ENCODE measurements around the gene CFD.
"Not testable (repeated sequence)": the region's sequence is repeated elsewhere in the genome, so short reads cannot be mapped to it uniquely, and the experiment has no call there.

Gene CFD

GRCh38 chr19:825897-826644 lies 33.4 kb upstream of the CFD start:
- DNase-seq (ENCODE audit: low read depth in 2 of 2, low spot score in 1 of 2) = no peak

- DNase-seq (ENCODE audit: low read depth in 2 of 2, low spot score in 1 of 2) = no peak
Measured at GRCh38 chr19:827314-827709, 32.2 kb upstream of the CFD start.

GRCh38 chr19:827710-828321 lies 31.6 kb upstream of the CFD start, which contains the start of gene AZU1:
TSS of gene AZU1 (plus strand) at chr19:827837. CDS start at chr19:827847, 10 bp downstream.
- no peak for DNase-seq (ENCODE audit: low read depth in 2 of 2, low spot score in 1 of 2)

- no peak for DNase-seq (ENCODE audit: low read depth in 2 of 2, low spot score in 1 of 2)
Measured at GRCh38 chr19:829129-829758, 30.2 kb upstream of the CFD start.

- no peak for DNase-seq (ENCODE audit: low read depth in 2 of 2, low spot score in 1 of 2)
Measured at GRCh38 chr19:831407-832369, 27.8 kb upstream of the CFD start.

- no peak for DNase-seq (ENCODE audit: low read depth in 2 of 2, low spot score in 1 of 2)
Measured at GRCh38 chr19:834216-834615, 25.2 kb upstream of the CFD start.

- no peak for DNase-seq (ENCODE audit: low read depth in 2 of 2, low spot score in 1 of 2)
Measured at GRCh38 chr19:835210-835810, 24.2 kb upstream of the CFD start.

- no peak for DNase-seq (ENCODE audit: low read depth in 2 of 2, low spot score in 1 of 2)
Measured at GRCh38 chr19:840519-841206, 18.8 kb upstream of the CFD start, which contains the start of gene PRTN3. TSS of gene PRTN3 (plus strand) at chr19:840999. CDS start at chr19:841009, 10 bp downstream.

GRCh38 chr19:842802-843179 lies 16.7 kb upstream of the CFD start:
- not testable (repeated sequence) for DNase-seq (ENCODE audit: low read depth in 2 of 2, low spot score in 1 of 2)

- no peak for DNase-seq (ENCODE audit: low read depth in 2 of 2, low spot score in 1 of 2)
Measured at GRCh38 chr19:843180-843835, 16.2 kb upstream of the CFD start.

- no peak for DNase-seq (ENCODE audit: low read depth in 2 of 2, low spot score in 1 of 2)
Measured at GRCh38 chr19:843836-844545, 15.5 kb upstream of the CFD start.

- no peak for DNase-seq (ENCODE audit: low read depth in 2 of 2, low spot score in 1 of 2)
Measured at GRCh38 chr19:844546-844971, 14.9 kb upstream of the CFD start.

GRCh38 chr19:845707-846521 lies 13.6 kb upstream of the CFD start:
- DNase-seq (ENCODE audit: low read depth in 2 of 2, low spot score in 1 of 2) = no peak

GRCh38 chr19:848386-848921 lies 11.0 kb upstream of the CFD start:
- no peak for DNase-seq (ENCODE audit: low read depth in 2 of 2, low spot score in 1 of 2)

- DNase-seq (ENCODE audit: low read depth in 2 of 2, low spot score in 1 of 2) = not testable (repeated sequence)
Measured at GRCh38 chr19:849195-849594, 10.3 kb upstream of the CFD start.

- DNase-seq (ENCODE audit: low read depth in 2 of 2, low spot score in 1 of 2) = no peak
Measured at GRCh38 chr19:850221-850978, 9.1 kb upstream of the CFD start.

- no peak for DNase-seq (ENCODE audit: low read depth in 2 of 2, low spot score in 1 of 2)
Measured at GRCh38 chr19:850979-851335, 8.5 kb upstream of the CFD start.

Data from stimulated activated CD8-positive, alpha-beta memory T cell treated with anti-CD3 and anti-CD28 coated beads, Interleukin-4, amount 100 ng/mL, for 1 hour (primary cell).